Measurements from ENCODE around the gene NUDT21. TPM values are rescaled to one million over a fixed set of nuclear protein-coding genes. Genes with fewer than 3 reads are reported as not detected.

Gene NUDT21
- polyA plus RNA-seq, 1 of the 3 experiments (the other 2 are of a cell fraction) = 42.2 TPM

GRCh38 chr16:56480776-56481467 is 29.8 kb upstream of the NUDT21 start:
- H3K4me2 ChIP-seq = no peak overlapping the region
- H3K36me3 ChIP-seq (replicated peaks in 1 of 2; ENCODE audit: control insufficient read depth in 1 of 2, insufficient read depth in 2 of 2, low read length in 1 of 2) = peaks cover 62 to 72% of the 10 kb centered on the region in 2 experiments
- 86% methylated on average over 7 of the region's 7 CpGs for WGBS (ENCODE audit: low lambda C conversion rate)
- H3K4me3 ChIP-seq (ENCODE audit: low read depth in 2 of 2, low read length in 1 of 2) = no peak overlapping the region
- H2AFZ ChIP-seq (ENCODE audit: low read depth) = no peak overlapping the region
- POLR2A ChIA-PET = no interaction called here
- H3K9me3 ChIP-seq = no peaks in the 10 kb centered on the region
- H3K27ac ChIP-seq (ENCODE audit: low read depth in 2 of 2, low read length in 1 of 2) = no peak overlapping the region; a peak in 1 of 4 replicates
- no peak overlapping the region for H3K9ac ChIP-seq
- no peak for DNase-seq
- no peaks in the 10 kb centered on the region for H3K27me3 ChIP-seq (ENCODE audit: insufficient read depth)
- TF ChIP-seq EZH2phosphoT487 (IDR thresholded peaks at IDR 0.05; ENCODE audit: borderline replicate concordance, low read depth) (no peak), PBX3 (IDR thresholded peaks at IDR 0.05) (no peak), USF2 (IDR thresholded peaks at IDR 0.05; ENCODE audit: borderline replicate concordance, low read depth, low read length) (no peak), NFIC (IDR thresholded peaks at IDR 0.05; ENCODE audit: borderline replicate concordance) (no peak), EP300 (IDR thresholded peaks at IDR 0.05; ENCODE audit: borderline replicate concordance in 1 of 2, low read depth in 1 of 2, low read length in 1 of 2) (no peak), POLR2AphosphoS5 (IDR thresholded peaks at IDR 0.05; ENCODE audit: low read depth, low read length) (no peak), JUND (IDR thresholded peaks at IDR 0.05) (no peak), TEAD4 (IDR thresholded peaks at IDR 0.05; ENCODE audit: borderline replicate concordance, insufficient read depth) (no peak), FOSL2 (IDR thresholded peaks at IDR 0.05; ENCODE audit: borderline replicate concordance, low read depth) (no peak), IRF3 (IDR thresholded peaks at IDR 0.05; ENCODE audit: low read depth, low read length) (no peak), TAF1 (IDR thresholded peaks at IDR 0.05; ENCODE audit: borderline replicate concordance, low read depth, low read length) (no peak), GATA2 (CRISPR knock-in tag; IDR thresholded peaks at IDR 0.05) (no peak), RXRA (IDR thresholded peaks at IDR 0.05; ENCODE audit: borderline replicate concordance, low read depth) (no peak), RCOR1 (IDR thresholded peaks at IDR 0.05; ENCODE audit: low read length) (no peak), USF1 (IDR thresholded peaks at IDR 0.05; ENCODE audit: borderline replicate concordance, low read depth) (no peak), FOXJ3 (CRISPR knock-in tag; IDR thresholded peaks at IDR 0.05) (no peak), MAX (IDR thresholded peaks at IDR 0.05; ENCODE audit: low read depth) (no peak), CTCF (IDR thresholded peaks at IDR 0.05) (no peak), ELF1 (IDR thresholded peaks at IDR 0.05) (no peak)
- H3F3A ChIP-seq (replicated peaks; ENCODE audit: insufficient read depth) = peaks cover 28% of the 10 kb centered on the region
- no peaks in the 10 kb centered on the region for H3K9me2 ChIP-seq
- 0 out of 2 replicates have a peak, but pooled peaks cover 9% of the 10 kb centered on the region for H3K79me2 ChIP-seq (ENCODE audit: insufficient read depth)
- H3K4me1 ChIP-seq (ENCODE audit: control insufficient read depth in 1 of 2, insufficient read depth in 2 of 2, low read depth in 1 of 2, low read length in 1 of 2) = peaks cover 0 to 17% of the 10 kb centered on the region in 2 experiments; a peak in 1 of 4 replicates
- CTCF ChIA-PET = interaction anchor here (1.1 kb wide), 1 partner anchor 120 kb away, joined by 3 read pairs; no protein-coding TSS in a partner anchor
- H4K20me1 ChIP-seq (ENCODE audit: insufficient read depth) = no peaks in the 10 kb centered on the region
